Gastrocnemius medialis (tissue), 4 donors: ENCODE measurements around the gene VAX1.
"Not testable (repeated sequence)": the region's sequence is repeated elsewhere in the genome, so short reads cannot be mapped to it uniquely, and the experiment has no call there.

Experiments used
- CTCF ChIP-seq, 5 experiments: fragments of 450-650 bp in 3 of 5; fragments of 200-600 bp in 2 of 5; sonication (generic) in 2 of 5; IDR thresholded peaks in 4 of 5; conservative IDR thresholded peaks in 1 of 5; 1 replicate in 4 of 5; 2 replicates in 1 of 5; pipeline ENCODE4 v1.5.1; 2016 to 2019; ENCODE audit warnings: antibody characterized with exemption in 5 of 5, mild to moderate bottlenecking in 3 of 5, moderate library complexity in 3 of 5
- POLR2A ChIP-seq, 2 donors: fragments of 450-650 bp; IDR thresholded peaks; one replicate each; pipeline ENCODE4 v1.6.1; 2017; ENCODE audit warnings: antibody characterized with exemption in 2 of 2, mild to moderate bottlenecking in 2 of 2, moderate library complexity in 2 of 2

- not testable (repeated sequence) for TF ChIP-seq POLR2A (IDR thresholded peaks at IDR 0.05); CTCF (IDR thresholded peaks at IDR 0.05 in 4 of 5, conservative IDR thresholded peaks at IDR 0.05 in 1 of 5)
Measured at GRCh38 chr10:117126645-117127044, 11.4 kb downstream of the VAX1 start.
